Epithelial cell of esophagus (primary cell): Measurements from ENCODE around the gene CABP5.

Experiments used
- DNase-seq: peaks from one replicate; pipeline ENCODE4 v3.0.0; 2010; ENCODE audit warnings: low read depth
- H3K4me3 ChIP-seq: 2 replicates; pipeline ENCODE4 v1.5.1; 2011; ENCODE audit warnings: mild to moderate bottlenecking, low read length, control low read depth
- TF ChIP-seq, protein P1 (sequence below): IDR thresholded peaks from 2 replicates; pipeline ENCODE4 v1.5.1; 2011; ENCODE audit warnings: low read depth, mild to moderate bottlenecking, low read length, control low read depth, inconsistent platforms; ENCODE audit not compliant: insufficient read depth; ENCODE audit errors: missing control alignments

The CABP5 gene

DNA sequence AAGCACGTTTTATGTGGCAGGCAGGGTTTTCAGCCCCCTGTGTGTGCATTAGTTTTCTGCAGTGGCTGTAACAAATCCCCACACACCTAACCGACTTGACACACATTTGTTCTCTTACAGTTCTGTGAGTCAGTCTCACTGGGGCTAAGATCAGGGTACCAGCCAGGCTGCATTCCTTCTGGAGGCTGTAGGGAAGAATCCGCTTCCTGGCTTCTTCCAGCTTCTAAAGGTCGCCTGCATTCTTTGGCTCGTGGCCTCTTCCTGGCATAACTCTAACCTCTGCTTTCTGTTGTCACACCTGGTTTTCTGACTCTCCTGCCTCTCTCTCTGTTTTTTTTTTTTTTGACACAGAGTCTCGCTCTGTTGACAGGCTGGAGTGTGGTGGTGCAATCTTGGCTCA, 43.0 kb downstream of the CABP5 start:
- H3K4me3 ChIP-seq: no peak overlapping the region
- no peak for DNase-seq
- TF ChIP-seq, protein P1, sequence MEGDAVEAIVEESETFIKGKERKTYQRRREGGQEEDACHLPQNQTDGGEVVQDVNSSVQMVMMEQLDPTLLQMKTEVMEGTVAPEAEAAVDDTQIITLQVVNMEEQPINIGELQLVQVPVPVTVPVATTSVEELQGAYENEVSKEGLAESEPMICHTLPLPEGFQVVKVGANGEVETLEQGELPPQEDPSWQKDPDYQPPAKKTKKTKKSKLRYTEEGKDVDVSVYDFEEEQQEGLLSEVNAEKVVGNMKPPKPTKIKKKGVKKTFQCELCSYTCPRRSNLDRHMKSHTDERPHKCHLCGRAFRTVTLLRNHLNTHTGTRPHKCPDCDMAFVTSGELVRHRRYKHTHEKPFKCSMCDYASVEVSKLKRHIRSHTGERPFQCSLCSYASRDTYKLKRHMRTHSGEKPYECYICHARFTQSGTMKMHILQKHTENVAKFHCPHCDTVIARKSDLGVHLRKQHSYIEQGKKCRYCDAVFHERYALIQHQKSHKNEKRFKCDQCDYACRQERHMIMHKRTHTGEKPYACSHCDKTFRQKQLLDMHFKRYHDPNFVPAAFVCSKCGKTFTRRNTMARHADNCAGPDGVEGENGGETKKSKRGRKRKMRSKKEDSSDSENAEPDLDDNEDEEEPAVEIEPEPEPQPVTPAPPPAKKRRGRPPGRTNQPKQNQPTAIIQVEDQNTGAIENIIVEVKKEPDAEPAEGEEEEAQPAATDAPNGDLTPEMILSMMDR: no peak

DNA sequence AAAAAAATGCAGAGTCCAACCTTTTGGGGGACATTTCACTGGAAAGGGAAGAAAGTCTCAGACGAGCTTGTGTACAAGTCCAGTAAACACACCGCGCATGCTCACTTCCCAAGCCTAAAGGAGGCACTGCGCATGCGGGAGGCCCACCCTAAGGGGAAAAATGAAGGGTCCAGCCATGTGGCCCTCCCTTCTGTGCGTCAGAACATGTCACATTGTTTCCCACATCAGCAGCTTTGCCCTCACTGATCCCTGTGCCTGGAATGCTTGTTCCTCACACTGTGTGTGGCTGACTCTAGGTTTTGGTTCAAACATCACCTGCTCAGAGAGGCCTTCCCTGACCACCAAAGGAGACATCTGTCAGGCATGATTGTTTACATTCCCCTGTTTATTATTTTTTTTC, 45.1 kb downstream of the CABP5 start:
- DNase-seq: no peak
- no peak overlapping the region for H3K4me3 ChIP-seq
- TF ChIP-seq, protein P1: no peak

DNA sequence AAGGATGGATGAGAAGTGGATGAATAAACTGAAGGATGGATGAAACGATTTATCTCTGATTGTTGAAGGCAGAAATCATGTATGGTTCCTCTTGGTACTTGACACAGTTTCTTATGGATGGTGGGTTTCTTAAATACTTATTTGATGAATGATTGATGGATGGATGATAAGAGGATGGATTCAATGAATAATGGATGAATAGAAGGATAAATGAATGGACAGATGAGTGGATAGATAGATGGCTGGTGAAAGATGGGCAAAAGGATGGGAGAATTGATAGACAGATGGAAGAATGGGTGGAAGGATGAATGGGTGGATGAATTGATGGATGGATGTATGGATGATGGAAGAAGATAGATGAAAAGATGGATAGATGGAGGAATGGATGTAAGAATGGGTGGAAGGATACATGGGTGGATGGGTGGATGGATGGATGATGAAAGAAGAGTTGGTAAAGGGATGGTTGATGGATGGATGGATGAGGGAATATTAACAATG, 47.6 kb downstream of the CABP5 start:
- DNase-seq: no peak
- no peak overlapping the region for H3K4me3 ChIP-seq
- TF ChIP-seq, protein P1: no peak

DNA sequence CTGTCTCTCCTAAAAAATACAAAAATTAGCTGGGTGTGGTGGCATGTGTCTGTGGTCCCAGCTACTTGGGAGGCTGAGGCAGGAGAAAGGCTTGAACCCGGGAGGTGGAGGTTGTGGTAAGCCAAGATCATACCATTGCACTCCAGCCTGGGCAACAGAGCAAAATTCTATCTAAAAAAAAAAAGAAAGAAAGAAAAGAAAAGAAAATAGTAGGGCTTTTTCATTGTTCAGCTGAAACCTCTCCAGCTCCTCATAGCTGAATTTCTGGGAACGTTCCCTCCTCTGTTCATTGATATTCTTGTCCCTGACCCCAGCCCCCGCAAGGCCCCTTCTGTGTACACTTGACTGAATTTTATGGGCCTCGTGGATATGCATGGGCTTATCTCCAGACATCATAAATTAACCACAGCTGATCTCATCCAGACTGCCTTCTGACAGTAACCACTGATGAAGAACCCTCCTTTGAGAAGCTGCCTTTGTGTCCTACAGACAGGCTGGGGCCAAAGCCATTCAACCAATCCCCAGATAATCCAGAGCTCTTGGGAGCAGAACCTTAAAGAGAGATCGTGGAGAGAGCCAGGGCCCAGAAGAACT, 49.6 kb downstream of the CABP5 start, which contains the start of gene ELSPBP1:
Gene ELSPBP1, plus strand, starts transcription at position 424 of the 594 bp plus-strand sequence. CDS start 14,036 bp downstream, outside the sequence.
- no peak for DNase-seq
- no peak within 1 kb of the TSS for H3K4me3 ChIP-seq
- TF ChIP-seq, protein P1: no peak

DNA sequence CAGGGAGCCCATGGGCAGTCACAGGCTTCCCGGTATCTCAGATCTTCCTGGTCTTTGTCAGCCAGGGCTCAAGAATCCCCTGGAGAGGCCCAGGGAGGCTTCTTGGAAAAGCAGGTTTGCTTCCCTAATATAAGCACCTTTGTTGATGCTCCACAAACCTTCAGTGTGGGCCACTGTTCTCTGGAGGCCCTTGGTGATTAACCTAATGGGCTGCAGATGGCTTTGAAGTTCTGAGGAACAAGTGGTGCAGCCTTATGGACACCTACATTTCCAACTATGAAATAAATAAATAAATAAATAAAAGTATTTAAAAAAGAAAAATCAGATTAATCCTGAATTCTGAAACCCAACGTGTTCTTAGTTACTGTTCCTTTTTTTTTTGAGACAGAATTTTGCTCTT, 51.8 kb downstream of the CABP5 start, which contains the start of gene BSPH1:
Gene BSPH1, minus strand, starts transcription at position 101 of the 400 bp plus-strand sequence. Its CDS starts 89 bp downstream, at position 12.
- TF ChIP-seq, protein P1: no peak
- DNase-seq: no peak
- H3K4me3 ChIP-seq: no peak within 1 kb of the TSS

DNA sequence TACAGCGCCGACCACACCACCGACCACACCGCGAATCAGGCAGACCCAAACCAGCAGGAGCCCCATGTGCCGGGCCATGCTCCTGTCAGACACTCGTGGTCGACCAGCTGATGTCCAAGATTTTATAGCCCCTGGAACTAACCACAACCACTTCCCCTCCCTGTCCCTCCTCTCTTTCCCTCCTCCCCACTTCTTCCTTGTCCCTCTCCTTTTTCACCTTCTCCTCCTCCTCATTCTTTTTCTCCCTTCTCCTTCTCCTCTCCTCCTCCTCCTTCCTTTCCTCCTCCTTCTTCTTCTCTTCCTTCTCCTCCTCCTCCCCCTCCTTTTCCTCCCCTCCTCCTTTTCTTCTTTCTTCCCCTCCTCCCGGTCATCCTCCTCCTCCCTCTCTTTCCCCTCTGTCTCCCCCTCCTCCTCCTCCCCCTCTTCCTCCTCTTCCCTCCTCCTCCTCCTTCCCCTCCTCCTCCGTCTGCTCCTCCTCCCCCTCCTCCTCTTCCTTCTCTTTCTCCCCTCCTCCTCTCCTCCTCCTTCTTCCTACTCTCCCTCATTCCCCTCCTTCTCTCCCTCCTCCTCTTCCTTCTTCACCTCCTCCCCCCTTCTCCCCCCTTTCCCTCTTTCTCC, 52.6 kb downstream of the CABP5 start:
- TF ChIP-seq, protein P1: no peak
- H3K4me3 ChIP-seq: no peak overlapping the region
- no peak for DNase-seq
